Endothelial cell of umbilical vein (primary cell): ENCODE results near the gene MYH14. TPM values are rescaled to one million over a fixed set of nuclear protein-coding genes. Genes with fewer than 3 reads are reported as not detected.

Source experiments
- BruUV-seq: library from RNA; stranded (reverse); fragments of 400-500 nt; replicated peaks from 2 replicates; lab custom pipeline; 2021; lab: Mats Ljungman, UMichigan
- CTCF ChIA-PET: fragments of 300-600, 350-600 bp; sonication (Branson Sonifier 250); formaldehyde crosslinking; loops from one replicate; lab custom pipeline; 2021; ENCODE audit warnings: antibody characterized with exemption, inconsistent platforms; lab: Charles Lee
- POLR2A ChIA-PET: fragments of 300-600, 350-600 bp; sonication (Branson Sonifier 250); formaldehyde crosslinking; loops from one replicate; lab custom pipeline; 2021; ENCODE audit warnings: antibody characterized with exemption, inconsistent platforms; lab: Charles Lee
- DNase-seq: peaks from one replicate; pipeline ENCODE4 v3.0.0-alpha.2; 2011; ENCODE audit warnings: low read depth, low spot score
- FAIRE-seq: peaks from 2 replicates; lab custom pipeline; 2011; peaks lifted over from hg19 to GRCh38; lab: Jason Lieb, UNC
- H2AFZ ChIP-seq: 2 replicates; pipeline ENCODE4 v1.6.0; 2012; ENCODE audit warnings: low read depth, low read length, control low read depth, inconsistent platforms
- H3K27ac ChIP-seq: 2 replicates; pipeline ENCODE4 v1.5.1; 2011; ENCODE audit warnings: low read depth, mild to moderate bottlenecking, control low read depth, low read length, moderate library complexity; ENCODE audit not compliant: insufficient read depth
- H3K27me3 ChIP-seq, 2 experiments: 2 replicates each; pipeline versions ENCODE4 v1.6.0 to v1.6.1; 2011; ENCODE audit warnings: low read length in 2 of 2, mixed read lengths in 1 of 2; ENCODE audit not compliant: control insufficient read depth in 2 of 2, insufficient read depth in 2 of 2
- H3K36me3 ChIP-seq, 2 experiments: 2 replicates in 1 of 2; 3 replicates in 1 of 2; pipeline ENCODE4 v1.5.1; 2011; ENCODE audit warnings: low read length in 2 of 2, mild to moderate bottlenecking in 1 of 2, moderate library complexity in 1 of 2; ENCODE audit not compliant: control insufficient read depth in 2 of 2, insufficient read depth in 2 of 2; ENCODE audit errors: extremely low read depth in 1 of 2
- H3K4me1 ChIP-seq: 3 replicates; pipeline ENCODE4 v1.5.1; 2011; ENCODE audit warnings: mild to moderate bottlenecking, low read length; ENCODE audit not compliant: control insufficient read depth, insufficient read depth; ENCODE audit errors: extremely low read depth
- H3K4me2 ChIP-seq: 2 replicates; pipeline ENCODE4 v1.6.1; 2011; ENCODE audit warnings: low read length, control low read depth, mixed read lengths; ENCODE audit not compliant: insufficient read depth
- H3K4me3 ChIP-seq, 3 experiments: fragments of 200-600 bp in 1 of 3; sonication (generic), shearing (Covaris generic) in 1 of 3; replicated peaks in 1 of 3; 2 replicates each; pipeline ENCODE4 v1.5.1; 2011 to 2016; ENCODE audit warnings: control low read depth in 3 of 3, low read length in 3 of 3, mild to moderate bottlenecking in 2 of 3, inconsistent platforms in 1 of 3, low read depth in 1 of 3, moderate library complexity in 1 of 3; ENCODE audit not compliant: insufficient read depth in 1 of 3
- H3K79me2 ChIP-seq: 2 replicates; pipeline ENCODE4 v1.6.0; 2012; ENCODE audit warnings: low read length, inconsistent platforms; ENCODE audit not compliant: control insufficient read depth, insufficient read depth
- H3K9ac ChIP-seq: replicated peaks from 2 replicates; pipeline ENCODE3; 2011; ENCODE audit warnings: low read length, control low read depth; ENCODE audit not compliant: insufficient read depth; ENCODE audit errors: extremely low read depth
- H3K9me1 ChIP-seq: replicated peaks from 3 replicates; pipeline ENCODE4 v1.6.0; 2011; ENCODE audit warnings: mild to moderate bottlenecking, low read length; ENCODE audit not compliant: control insufficient read depth, insufficient read depth; ENCODE audit errors: extremely low read depth
- H3K9me3 ChIP-seq: replicated peaks from 2 replicates; pipeline ENCODE4 v1.5.1; 2012; ENCODE audit warnings: low read length, inconsistent platforms; ENCODE audit not compliant: control insufficient read depth, insufficient read depth
- H4K20me1 ChIP-seq: replicated peaks from 2 replicates; pipeline ENCODE3; 2011; ENCODE audit warnings: mild to moderate bottlenecking, low read length; ENCODE audit not compliant: control insufficient read depth, insufficient read depth; ENCODE audit errors: extremely low read depth
- CTCF ChIP-seq, 2 donors: IDR thresholded peaks; 1 replicate in 1 of 2; 2 replicates in 1 of 2; pipeline ENCODE4 v1.5.1; 2011; ENCODE audit warnings: low read length in 2 of 2, mild to moderate bottlenecking in 2 of 2, moderate library complexity in 2 of 2, control low read depth in 1 of 2, inconsistent platforms in 1 of 2, low read depth in 1 of 2; ENCODE audit not compliant: insufficient read depth in 1 of 2; ENCODE audit errors: extremely low read depth in 1 of 2
- EZH2 ChIP-seq: IDR thresholded peaks from 2 replicates; pipeline ENCODE4 v1.6.1; 2012; ENCODE audit warnings: borderline replicate concordance, low read depth, mild to moderate bottlenecking, moderate library complexity, low read length, inconsistent platforms; ENCODE audit not compliant: severe bottlenecking
- JUN ChIP-seq: IDR thresholded peaks from 2 replicates; pipeline ENCODE4 v1.6.1; 2011; ENCODE audit warnings: borderline replicate concordance, low read depth; ENCODE audit not compliant: insufficient read length, insufficient read depth
- POLR2AphosphoS5 ChIP-seq: IDR thresholded peaks from 2 replicates; pipeline ENCODE4 v1.6.1; 2012; ENCODE audit warnings: low read depth, mild to moderate bottlenecking, control low read depth, low read length, moderate library complexity; ENCODE audit not compliant: insufficient read depth
- dilution Hi-C: fragments of 300-500 bp; cut with MboI; formaldehyde crosslinking; loops from one replicate; pipeline ENCODE4 v1.15.0; 2019; ENCODE audit warnings: low sequenced_read_pairs; ENCODE audit not compliant: extremely low pct_ligation_motif_present
- intact Hi-C: fragments of 100-400 bp; cut with micrococcal nuclease; formaldehyde crosslinking; loops from one replicate; pipeline ENCODE4 v1.10.0; 2022
- polyA plus RNA-seq, 4 experiments: library from polyadenylated mRNA; depleted of rRNA in 3 of 4; stranded (reverse) in 3 of 4; unstranded in 1 of 4; fragments of >200 nt; gene quantifications; 2 replicates each; pipeline versions ENCODE4 v1.2.1 to v1.2.3, GENCODE V29; 2011 to 2012; ENCODE audit warnings: missing spikeins in 1 of 4
- total RNA-seq: library from RNA; stranded (reverse); gene quantifications from 2 replicates; pipeline ENCODE4 v1.2.3, GENCODE V29; 2021

The MYH14 gene
- total and polyA plus RNA-seq, 2 donors (not counting 3 experiments of a cell fraction or from before 2014, with no cell fraction given), result 0.13 TPM; not detected in 1

GRCh38 chr19:50328224-50328872, 124.9 kb downstream of the MYH14 start:
- DNase-seq (peak; percentile 7), FAIRE-seq (no peak)
- peak overlapping the region; percentile 73 for H2AFZ ChIP-seq
- H3K27me3 ChIP-seq, result peaks cover 32 to 35% of the 10 kb centered on the region in 2 experiments
- H3K27ac ChIP-seq, result no peak overlapping the region
- ChIA-PET CTCF (interaction anchor here (0.6 to 2.6 kb wide), 33 partner anchors 9 to 593 kb away, joined by 3 to 173 read pairs (median 5); partner anchors contain the start of gene POLD1), POLR2A (no interaction called here)
- dilution Hi-C loops, result no loop called here
- intact Hi-C loops, result loop anchor here (1.0 to 5.0 kb wide), 3 partner anchors 28 to 394 kb away; partner anchors contain the start of gene CLEC11A
- peak overlapping the region in 1 of 3 experiments; percentile 31 for H3K4me3 ChIP-seq
- no peak overlapping the region for H3K9ac ChIP-seq
- peaks cover 7% of the 10 kb centered on the region for H3K4me1 ChIP-seq
- no peaks in the 10 kb centered on the region for H3K79me2 ChIP-seq
- H3K4me2 ChIP-seq, result no peak overlapping the region
- H3K36me3 ChIP-seq, result no peaks in the 10 kb centered on the region
- BruUV-seq, result no TSS peak
- no peaks in the 10 kb centered on the region for H3K9me1 ChIP-seq
- no peaks in the 10 kb centered on the region for H3K9me3 ChIP-seq
- peak; percentile 63 for TF ChIP-seq EZH2
- no peak for TF ChIP-seq JUN
- H4K20me1 ChIP-seq, result no peaks in the 10 kb centered on the region

GRCh38 chr19:50328873-50329145, 125.4 kb downstream of the MYH14 start:
- DNase-seq (no peak), FAIRE-seq (no peak)
- Histone ChIP-seq H3K9me1 (no peaks in the 10 kb centered on the region), H3K9ac (no peak overlapping the region), H3K79me2 (no peaks in the 10 kb centered on the region), H3K9me3 (no peaks in the 10 kb centered on the region), H4K20me1 (no peaks in the 10 kb centered on the region), H3K4me2 (no peak overlapping the region), H3K27ac (no peak overlapping the region), H3K27me3 (peaks cover 32 to 35% of the 10 kb centered on the region in 2 experiments), H3K36me3 (no peaks in the 10 kb centered on the region), H3K4me3 (peak overlapping the region in 1 of 3 experiments; percentile 31), H2AFZ (peak overlapping the region; percentile 73), H3K4me1 (peaks cover 7% of the 10 kb centered on the region)
- BruUV-seq, result no TSS peak
- no peak for TF ChIP-seq POLR2AphosphoS5
- TF ChIP-seq EZH2, result no peak
- TF ChIP-seq CTCF (IDR thresholded peaks at IDR 0.05; ENCODE audit: extremely low read depth in 1 of 2, insufficient read depth in 1 of 2, low read depth in 1 of 2, low read length in 2 of 2), result peak in 1 of 2 donors; percentile 0
- CTCF ChIA-PET, result interaction anchor here (0.6 to 2.6 kb wide), 31 partner anchors 10 to 593 kb away, joined by 3 to 173 read pairs (median 5); partner anchors contain the start of gene POLD1
- dilution Hi-C loops, result no loop called here
- intact Hi-C loops, result loop anchor here (1.0 to 5.0 kb wide), 4 partner anchors 28 to 393 kb away; partner anchors contain the start of gene CLEC11A
- POLR2A ChIA-PET, result interaction anchor here (0.8 kb wide), 1 partner anchor 182 kb away, joined by 5 read pairs; the partner anchor contains the start of gene JOSD2
